MM.1S (cell line): ENCODE data around the gene IGF1R.

Experiments
- DNase-seq: peaks from one replicate; pipeline ENCODE4 v3.0.0-alpha.2; 2015
- H2AFZ ChIP-seq: fragments of 300-600 bp; sonication (generic); 2 replicates; pipeline ENCODE4 v1.6.0; 2016; ENCODE audit warnings: antibody characterized with exemption, low read length
- H3F3A ChIP-seq: fragments of 300-600 bp; sonication (generic); 2 replicates; pipeline ENCODE4 v1.6.1; 2016; ENCODE audit warnings: mild to moderate bottlenecking, antibody characterized with exemption, low read length, moderate library complexity, mixed read lengths; ENCODE audit not compliant: insufficient read depth
- H3K27ac ChIP-seq: fragments of 300-600 bp; sonication (generic); 2 replicates; pipeline ENCODE4 v1.5.1; 2016; ENCODE audit warnings: mild to moderate bottlenecking, low read length
- H3K27me3 ChIP-seq: fragments of 300-600 bp; sonication (generic); replicated peaks from 2 replicates; pipeline ENCODE4 v1.6.0; 2016; ENCODE audit warnings: low read length; ENCODE audit not compliant: insufficient read depth
- H3K36me3 ChIP-seq: fragments of 300-600 bp; sonication (generic); replicated peaks from 2 replicates; pipeline ENCODE4 v1.6.1; 2016; ENCODE audit warnings: mild to moderate bottlenecking, low read length, mixed read lengths; ENCODE audit not compliant: insufficient read depth
- H3K4me1 ChIP-seq: fragments of 300-600 bp; sonication (generic); 2 replicates; pipeline ENCODE4 v1.6.1; 2016; ENCODE audit warnings: low read length, mixed read lengths
- H3K4me2 ChIP-seq: fragments of 300-600 bp; sonication (generic); 2 replicates; pipeline ENCODE4 v1.6.0; 2016; ENCODE audit warnings: low read depth, low read length
- H3K4me3 ChIP-seq: fragments of 300-600 bp; sonication (generic); 2 replicates; pipeline ENCODE4 v1.5.1; 2016; ENCODE audit warnings: low read length, mixed read lengths
- H3K79me2 ChIP-seq: fragments of 300-600 bp; sonication (generic); 2 replicates; pipeline ENCODE4 v1.6.1; 2016; ENCODE audit warnings: mixed run types, low read length, mixed read lengths
- H3K9ac ChIP-seq: fragments of 300-600 bp; sonication (generic); 2 replicates; pipeline ENCODE4 v1.6.1; 2016; ENCODE audit warnings: low read length, mixed read lengths
- H3K9me2 ChIP-seq: fragments of 300-600 bp; sonication (generic); replicated peaks from 2 replicates; pipeline ENCODE4 v1.6.1; 2016; ENCODE audit warnings: mild to moderate bottlenecking, low read length, mixed read lengths; ENCODE audit not compliant: insufficient read depth
- H3K9me3 ChIP-seq: fragments of 300-600 bp; sonication (generic); replicated peaks from 2 replicates; pipeline ENCODE4 v1.6.1; 2016; ENCODE audit warnings: mild to moderate bottlenecking, low read length, mixed read lengths; ENCODE audit not compliant: insufficient read depth
- H4K20me1 ChIP-seq: fragments of 300-600 bp; sonication (generic); 2 replicates; pipeline ENCODE4 v1.6.1; 2016; ENCODE audit warnings: mild to moderate bottlenecking, low read length, moderate library complexity, mixed read lengths; ENCODE audit not compliant: insufficient read depth
- EZH2 ChIP-seq: fragments of 300-600 bp; sonication (generic); optimal IDR thresholded peaks from 2 replicates; pipeline ENCODE3; 2017; ENCODE audit warnings: low read depth, mild to moderate bottlenecking, antibody characterized with exemption, low read length, mixed read lengths
- EZH2phosphoT487 ChIP-seq: fragments of 300-600 bp; sonication (generic); IDR thresholded peaks from 2 replicates; pipeline ENCODE4 v1.6.1; 2018; ENCODE audit warnings: antibody characterized with exemption, low read length
- TF ChIP-seq, protein P1 (sequence below): fragments of 300-600 bp; sonication (generic); IDR thresholded peaks from 2 replicates; pipeline ENCODE4 v1.5.1; 2016; ENCODE audit warnings: antibody characterized with exemption, low read length, mixed read lengths

Gene IGF1R

GRCh38 chr15:98980899-98981228 lies 332.5 kb downstream of the IGF1R start:
- Histone ChIP-seq H3K4me3 (no peak overlapping the region), H3K9me2 (no peaks in the 10 kb centered on the region), H3F3A (no peaks in the 10 kb centered on the region), H3K9me3 (no peaks in the 10 kb centered on the region), H4K20me1 (no peaks in the 10 kb centered on the region), H3K4me2 (no peak overlapping the region), H3K27me3 (no peaks in the 10 kb centered on the region), H2AFZ (no peak overlapping the region), H3K79me2 (no peaks in the 10 kb centered on the region), H3K27ac (no peak overlapping the region), H3K9ac (no peak overlapping the region), H3K36me3 (no peaks in the 10 kb centered on the region), H3K4me1 (no peaks in the 10 kb centered on the region)
- TF ChIP-seq, protein P1, sequence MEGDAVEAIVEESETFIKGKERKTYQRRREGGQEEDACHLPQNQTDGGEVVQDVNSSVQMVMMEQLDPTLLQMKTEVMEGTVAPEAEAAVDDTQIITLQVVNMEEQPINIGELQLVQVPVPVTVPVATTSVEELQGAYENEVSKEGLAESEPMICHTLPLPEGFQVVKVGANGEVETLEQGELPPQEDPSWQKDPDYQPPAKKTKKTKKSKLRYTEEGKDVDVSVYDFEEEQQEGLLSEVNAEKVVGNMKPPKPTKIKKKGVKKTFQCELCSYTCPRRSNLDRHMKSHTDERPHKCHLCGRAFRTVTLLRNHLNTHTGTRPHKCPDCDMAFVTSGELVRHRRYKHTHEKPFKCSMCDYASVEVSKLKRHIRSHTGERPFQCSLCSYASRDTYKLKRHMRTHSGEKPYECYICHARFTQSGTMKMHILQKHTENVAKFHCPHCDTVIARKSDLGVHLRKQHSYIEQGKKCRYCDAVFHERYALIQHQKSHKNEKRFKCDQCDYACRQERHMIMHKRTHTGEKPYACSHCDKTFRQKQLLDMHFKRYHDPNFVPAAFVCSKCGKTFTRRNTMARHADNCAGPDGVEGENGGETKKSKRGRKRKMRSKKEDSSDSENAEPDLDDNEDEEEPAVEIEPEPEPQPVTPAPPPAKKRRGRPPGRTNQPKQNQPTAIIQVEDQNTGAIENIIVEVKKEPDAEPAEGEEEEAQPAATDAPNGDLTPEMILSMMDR, result no peak
- TF ChIP-seq EZH2phosphoT487 (no peak), EZH2 (no peak)
- DNase-seq, result no peak

DNA sequence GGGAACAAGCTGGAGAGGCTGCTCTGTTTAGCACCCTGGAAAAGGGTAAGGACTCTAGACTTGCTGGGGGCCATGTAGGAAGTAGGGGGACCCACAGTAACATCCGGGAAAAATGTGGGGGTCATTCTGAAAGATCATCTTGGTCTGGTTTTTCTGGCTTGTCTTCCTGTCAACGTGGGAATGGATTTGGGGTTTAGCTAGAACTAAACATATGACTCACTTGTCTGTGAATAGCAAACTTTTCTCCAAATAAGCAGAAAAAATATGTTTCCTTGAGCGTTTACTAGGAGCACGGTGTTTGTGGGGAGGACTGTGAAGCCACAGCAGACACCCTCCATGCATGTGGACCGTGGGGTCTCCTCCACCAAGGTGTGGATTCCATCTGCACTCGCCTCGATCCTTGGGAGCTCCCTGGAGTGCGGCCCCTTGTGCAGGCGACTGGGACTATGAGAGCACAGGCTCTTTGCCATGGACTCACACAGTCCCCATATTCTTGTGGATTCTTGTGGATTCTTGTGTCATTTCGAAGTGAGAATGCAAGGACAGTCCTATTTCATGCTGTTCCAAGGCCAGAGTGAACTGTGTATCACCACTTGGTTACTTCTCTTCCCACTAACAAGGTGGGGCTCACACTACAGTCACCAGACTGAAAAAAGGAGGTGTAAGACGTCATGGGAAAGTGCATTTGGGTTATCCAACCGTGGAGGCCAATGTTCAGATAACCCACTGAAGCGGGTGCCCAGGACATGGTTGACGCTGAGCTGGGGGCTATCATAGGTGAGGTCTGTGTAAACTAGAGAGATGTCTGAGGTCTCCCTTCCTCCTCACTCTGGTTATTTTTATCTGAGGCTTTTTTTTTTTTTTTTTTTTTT lies 333.7 kb downstream of the IGF1R start:
- H3K27me3 ChIP-seq, result no peaks in the 10 kb centered on the region
- H3K9me3 ChIP-seq, result no peaks in the 10 kb centered on the region
- no peak for DNase-seq
- H3F3A ChIP-seq, result no peaks in the 10 kb centered on the region
- H3K4me1 ChIP-seq, result no peaks in the 10 kb centered on the region
- H3K4me2 ChIP-seq, result no peak overlapping the region
- no peak overlapping the region for H3K27ac ChIP-seq
- no peaks in the 10 kb centered on the region for H3K79me2 ChIP-seq
- no peaks in the 10 kb centered on the region for H3K36me3 ChIP-seq
- H2AFZ ChIP-seq, result no peak overlapping the region
- no peaks in the 10 kb centered on the region for H3K9me2 ChIP-seq
- TF ChIP-seq, protein P1, result no peak
- TF ChIP-seq EZH2phosphoT487 (no peak), EZH2 (no peak)
- no peak overlapping the region for H3K9ac ChIP-seq
- H4K20me1 ChIP-seq, result no peaks in the 10 kb centered on the region
- no peak overlapping the region for H3K4me3 ChIP-seq

DNA sequence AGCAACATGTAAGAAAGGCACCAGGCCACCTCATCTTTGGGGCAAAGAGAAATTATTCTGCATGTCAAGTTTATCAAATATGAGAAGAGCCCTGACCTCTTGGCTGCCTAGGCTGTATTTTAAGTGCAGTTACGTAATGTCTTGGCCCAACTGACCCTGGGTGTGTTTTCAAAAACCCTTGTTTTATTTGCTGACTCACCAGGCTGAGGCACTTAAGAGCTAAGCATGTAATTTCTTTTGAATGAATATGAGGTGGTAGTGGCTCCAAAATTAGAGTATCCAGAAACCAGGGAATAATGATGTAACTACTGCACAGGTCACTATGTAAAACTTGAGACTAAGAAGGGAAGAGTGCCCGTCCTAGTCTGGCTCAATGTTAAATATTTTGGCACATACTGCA lies 335.0 kb downstream of the IGF1R start:
- no peak overlapping the region for H2AFZ ChIP-seq

More for the DNA sequence above, 335.0 kb downstream of the IGF1R start:
- no peak for DNase-seq
- Histone ChIP-seq H3K9ac (no peak overlapping the region), H3K27ac (no peak overlapping the region), H3F3A (no peaks in the 10 kb centered on the region), H3K4me1 (no peaks in the 10 kb centered on the region), H4K20me1 (no peaks in the 10 kb centered on the region), H3K79me2 (no peaks in the 10 kb centered on the region), H3K4me3 (no peak overlapping the region), H3K36me3 (no peaks in the 10 kb centered on the region), H3K9me3 (no peaks in the 10 kb centered on the region), H3K27me3 (no peaks in the 10 kb centered on the region), H3K4me2 (no peak overlapping the region), H3K9me2 (no peaks in the 10 kb centered on the region)
- TF ChIP-seq, protein P1, result no peak
- TF ChIP-seq EZH2phosphoT487 (no peak), EZH2 (no peak)
